CD4-positive, alpha-beta T cell treated with Interleukin-21 for 1 hour (primary cell): ENCODE measurements around the gene CHST5.
"Not testable (repeated sequence)": the region's sequence is repeated elsewhere in the genome, so short reads cannot be mapped to it uniquely, and the experiment has no call there.

ENCODE experiments used
- DNase-seq: peaks from one replicate; pipeline ENCODE4 v3.0.0-alpha.2; 2020

CHST5 gene

GRCh38 chr16:75548456-75548855 is 12.5 kb upstream of the CHST5 start:
- DNase-seq: not testable (repeated sequence)

GRCh38 chr16:75546293-75546692 is 10.4 kb upstream of the CHST5 start:
- DNase-seq: no peak

GRCh38 chr16:75545879-75546278 is 10.0 kb upstream of the CHST5 start:
- DNase-seq: not testable (repeated sequence)

- DNase-seq: not testable (repeated sequence)
These were observed 6.6 kb upstream of the CHST5 start for GRCh38 chr16:75542462-75542861.

- no peak for DNase-seq
These were observed 5.3 kb upstream of the CHST5 start for GRCh38 chr16:75541236-75541635.

- not testable (repeated sequence) for DNase-seq
These were observed 3.1 kb upstream of the CHST5 start for GRCh38 chr16:75538882-75539565.

GRCh38 chr16:75537776-75538175 is 1.9 kb upstream of the CHST5 start:
- no peak for DNase-seq

- no peak for DNase-seq
These were observed 581 bp downstream of the CHST5 start for GRCh38 chr16:75535211-75535843.

- DNase-seq: no peak
These were observed 1.2 kb downstream of the CHST5 start for GRCh38 chr16:75534560-75535205.

GRCh38 chr16:75532791-75533190 is 3.1 kb downstream of the CHST5 start:
- DNase-seq: no peak

GRCh38 chr16:75532142-75532765 is 3.7 kb downstream of the CHST5 start:
- DNase-seq: no peak

- DNase-seq: no peak
These were observed 5.9 kb downstream of the CHST5 start for GRCh38 chr16:75529959-75530358.

- no peak for DNase-seq
These were observed 6.6 kb downstream of the CHST5 start for GRCh38 chr16:75529056-75529905.

- DNase-seq: no peak
These were observed 8.0 kb downstream of the CHST5 start for GRCh38 chr16:75527825-75528299.

- DNase-seq: no peak
These were observed 9.7 kb downstream of the CHST5 start for GRCh38 chr16:75526032-75526790.

GRCh38 chr16:75519175-75519574 is 16.7 kb downstream of the CHST5 start:
- DNase-seq: no peak

- DNase-seq: not testable (repeated sequence)
These were observed 19.5 kb downstream of the CHST5 start for GRCh38 chr16:75516189-75516966.

- DNase-seq: no peak
These were observed 21.6 kb downstream of the CHST5 start for GRCh38 chr16:75514296-75514695.

- no peak for DNase-seq
These were observed 29.3 kb downstream of the CHST5 start for GRCh38 chr16:75506574-75506973.

- no peak for DNase-seq
These were observed 29.8 kb downstream of the CHST5 start for GRCh38 chr16:75506107-75506506.

- no peak for DNase-seq
These were observed 32.1 kb downstream of the CHST5 start for GRCh38 chr16:75503801-75504200.
